Panc1 (cell line): ENCODE results near the gene POU2F1. TPM values are rescaled to one million over a fixed set of nuclear protein-coding genes. Genes with fewer than 3 reads are reported as not detected.

Experiments
- ATAC-seq: fragments of 200-7000 bp; cut with Tn5 transposase; 2 replicates; pipeline ENCODE4 v1.9.1; 2020; ENCODE audit warnings: mild to moderate bottlenecking, moderate library complexity
- BruUV-seq: library from RNA; stranded (reverse); fragments of 400-500 nt; replicated peaks from 2 replicates; lab custom pipeline; 2021; lab: Mats Ljungman, UMichigan
- CTCF ChIA-PET: fragments of 300-600 bp; sonication (Branson Sonifier 250); formaldehyde crosslinking; loops from one replicate; lab custom pipeline; 2022; ENCODE audit warnings: antibody characterized with exemption; lab: Charles Lee
- POLR2A ChIA-PET: fragments of 300-600 bp; sonication (Branson Sonifier 250); formaldehyde crosslinking; loops from one replicate; lab custom pipeline; 2022; ENCODE audit warnings: antibody characterized with exemption; lab: Charles Lee
- DNase-seq: peaks from one replicate; pipeline ENCODE4 v3.0.0-alpha.2; 2010; ENCODE audit warnings: low read depth, low spot score
- H3K27ac ChIP-seq: 2 replicates; pipeline ENCODE4 v1.5.1; 2011; ENCODE audit warnings: mild to moderate bottlenecking, low read length, inconsistent platforms
- H3K27me3 ChIP-seq: fragments of 200-500 bp; sonication (Bioruptor generic); 2 replicates; pipeline ENCODE4 v1.6.0; 2014; ENCODE audit warnings: low read length, inconsistent platforms; ENCODE audit not compliant: control insufficient read depth, insufficient read depth
- H3K36me3 ChIP-seq: fragments of 200-500 bp; sonication (Bioruptor generic); 2 replicates; pipeline ENCODE4 v1.5.1; 2014; ENCODE audit warnings: inconsistent platforms, mild to moderate bottlenecking, low read length, moderate library complexity; ENCODE audit not compliant: control insufficient read depth, insufficient read depth
- H3K4me1 ChIP-seq: 2 replicates; pipeline ENCODE4 v1.5.1; 2011; ENCODE audit warnings: inconsistent platforms, mild to moderate bottlenecking, low read length, moderate library complexity; ENCODE audit not compliant: control insufficient read depth, insufficient read depth
- H3K4me3 ChIP-seq, 2 experiments: 2 replicates each; pipeline ENCODE4 v1.5.1; 2011 to 2012; ENCODE audit warnings: low read depth in 2 of 2, low read length in 2 of 2, mild to moderate bottlenecking in 2 of 2, inconsistent platforms in 1 of 2, moderate library complexity in 1 of 2
- H3K9me3 ChIP-seq: fragments of 200-500 bp; sonication (Bioruptor generic); 2 replicates; pipeline ENCODE4 v1.5.1; 2014; ENCODE audit warnings: low read depth, mild to moderate bottlenecking, inconsistent platforms, low read length, moderate library complexity; ENCODE audit not compliant: control insufficient read depth, insufficient read depth
- CTCF ChIP-seq: fragments of 450-650 bp; IDR thresholded peaks from 2 replicates; pipeline ENCODE4 v1.5.1; 2017; ENCODE audit warnings: mild to moderate bottlenecking
- POLR2AphosphoS5 ChIP-seq: IDR thresholded peaks from 2 replicates; pipeline ENCODE4 v1.6.1; 2012; ENCODE audit warnings: mild to moderate bottlenecking, low read depth, low read length, moderate library complexity
- REST ChIP-seq, 2 experiments: IDR thresholded peaks; 2 replicates each; pipeline ENCODE4 v1.6.1; 2011 to 2012; ENCODE audit warnings: low read depth in 2 of 2, control low read depth in 1 of 2, low read length in 1 of 2, mild to moderate bottlenecking in 1 of 2, moderate library complexity in 1 of 2; ENCODE audit not compliant: insufficient read depth in 1 of 2
- SIN3A ChIP-seq: IDR thresholded peaks from 2 replicates; pipeline ENCODE4 v1.6.1; 2012; ENCODE audit warnings: low read depth, mild to moderate bottlenecking, low read length, moderate library complexity, borderline replicate concordance; ENCODE audit not compliant: insufficient read depth
- TCF7L2 ChIP-seq: IDR thresholded peaks from 2 replicates; pipeline ENCODE4 v1.6.1; 2011; ENCODE audit warnings: mild to moderate bottlenecking, low read depth, low read length, inconsistent platforms
- in situ Hi-C: cut with HindIII; loops from 2 replicates; pipeline ENCODE4 v1.10.0; 2016; ENCODE audit warnings: low sequenced_read_pairs, low pct_unique_long_range_greater_than_20kb
- intact Hi-C: fragments of 100-400 bp; cut with micrococcal nuclease; formaldehyde crosslinking; loops from one replicate; pipeline ENCODE4 v1.10.0; 2022; ENCODE audit not compliant: unreplicated experiment
- total RNA-seq: library from RNA; stranded (reverse); gene quantifications from one replicate; pipeline ENCODE4 v1.2.1, GENCODE V29; 2021; ENCODE audit not compliant: unreplicated experiment

Gene POU2F1
- total RNA-seq, 1 experiment from 2014 or later: 17.1 TPM

GRCh38 chr1:167173516-167174184 is 47.0 kb upstream of the POU2F1 start:
- ChIA-PET POLR2A (interaction anchor here (0.6 kb wide), 1 partner anchor 93 kb away, joined by 6 read pairs; no protein-coding TSS in a partner anchor), CTCF (no interaction called here)
- no peaks in the 10 kb centered on the region for H3K36me3 ChIP-seq
- BruUV-seq: no TSS peak
- DNase-seq (no peak), ATAC-seq (no peak)
- no peaks in the 10 kb centered on the region; the same call in 1 of the 2 replicates for H3K27me3 ChIP-seq
- TF ChIP-seq TCF7L2 (no peak), SIN3A (no peak), REST (IDR thresholded peaks at IDR 0.05; ENCODE audit: insufficient read depth in 1 of 2, low read depth in 2 of 2, low read length in 1 of 2) (no peak), POLR2AphosphoS5 (no peak), CTCF (no peak)
- no peak overlapping the region for H3K4me3 ChIP-seq
- intact Hi-C loops (no loop called here), in situ Hi-C loops (no loop called here)
- no peaks in the 10 kb centered on the region for H3K4me1 ChIP-seq
- no peaks in the 10 kb centered on the region for H3K9me3 ChIP-seq
- no peak overlapping the region for H3K27ac ChIP-seq

GRCh38 chr1:167175901-167176300 is 44.8 kb upstream of the POU2F1 start:
- Histone ChIP-seq H3K36me3 (no peaks in the 10 kb centered on the region), H3K4me3 (no peak overlapping the region), H3K9me3 (no peaks in the 10 kb centered on the region), H3K27me3 (no peaks in the 10 kb centered on the region; the same call in 1 of the 2 replicates), H3K27ac (no peak overlapping the region), H3K4me1 (no peaks in the 10 kb centered on the region)
- in situ Hi-C loops: no loop called here
- BruUV-seq: no TSS peak
- DNase-seq: no peak
- ChIA-PET POLR2A (no interaction called here), CTCF (interaction anchor here (0.6 kb wide), 1 partner anchor 71 kb away, joined by 8 read pairs; no protein-coding TSS in a partner anchor)
- no peak for TF ChIP-seq REST (IDR thresholded peaks at IDR 0.05; ENCODE audit: insufficient read depth in 1 of 2, low read depth in 2 of 2, low read length in 1 of 2)
- TF ChIP-seq POLR2AphosphoS5: no peak
- TF ChIP-seq CTCF: no peak
- TF ChIP-seq SIN3A: no peak
- TF ChIP-seq TCF7L2: no peak
- intact Hi-C loops: no loop called here
- no peak for ATAC-seq
